Measurements from ENCODE around the gene TRMT2A.

DNA sequence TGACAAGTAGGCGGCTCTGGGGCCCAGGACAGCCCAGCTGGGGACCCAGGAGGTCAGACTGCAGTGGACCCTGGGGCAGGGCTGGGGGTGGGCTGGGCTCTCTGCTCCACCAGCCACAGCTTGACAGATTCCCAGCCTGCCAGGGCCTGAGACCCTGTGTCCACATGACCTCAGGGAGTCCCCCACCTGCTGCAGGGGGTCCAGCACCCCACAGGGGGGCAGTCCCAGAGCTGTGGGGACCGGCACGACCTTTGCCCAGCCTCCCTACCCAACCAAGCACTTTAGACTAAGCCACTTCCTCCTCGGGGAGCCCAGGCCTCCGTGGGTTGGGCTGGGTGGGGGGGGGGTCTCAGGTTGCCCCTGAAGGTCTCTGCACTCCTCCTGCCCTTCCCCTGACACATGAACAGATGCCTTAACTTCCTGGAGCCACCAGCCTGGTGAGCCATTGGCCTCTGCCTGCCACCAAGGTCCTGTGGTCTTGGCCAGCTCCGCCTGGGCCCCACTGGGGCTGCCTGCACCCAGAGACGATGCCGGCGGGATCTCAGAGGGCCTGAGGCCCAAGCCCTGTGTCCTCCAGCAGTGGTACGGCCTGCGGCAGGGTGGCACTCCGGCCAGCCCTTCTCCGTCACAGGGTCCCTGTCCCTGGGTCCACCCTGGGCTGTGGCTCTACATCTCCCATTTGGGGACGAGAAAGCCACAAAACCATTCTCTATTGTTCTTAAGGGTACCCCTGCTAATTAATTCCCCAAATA lies 30.4 kb upstream of the TRMT2A start:
- no peak for TF ChIP-seq POU2F2 (IDR thresholded peaks at IDR 0.05; ENCODE audit: low read depth, low read length)
- no peak for TF ChIP-seq POLR2A (IDR thresholded peaks at IDR 0.05; ENCODE audit: low read depth, low read length)

All from GM12891 (cell line).